ENCODE results near the gene DUOXA2.
"Not testable (repeated sequence)": the region's sequence is repeated elsewhere in the genome, so short reads cannot be mapped to it uniquely, and the experiment has no call there.

Gene DUOXA2

DNA sequence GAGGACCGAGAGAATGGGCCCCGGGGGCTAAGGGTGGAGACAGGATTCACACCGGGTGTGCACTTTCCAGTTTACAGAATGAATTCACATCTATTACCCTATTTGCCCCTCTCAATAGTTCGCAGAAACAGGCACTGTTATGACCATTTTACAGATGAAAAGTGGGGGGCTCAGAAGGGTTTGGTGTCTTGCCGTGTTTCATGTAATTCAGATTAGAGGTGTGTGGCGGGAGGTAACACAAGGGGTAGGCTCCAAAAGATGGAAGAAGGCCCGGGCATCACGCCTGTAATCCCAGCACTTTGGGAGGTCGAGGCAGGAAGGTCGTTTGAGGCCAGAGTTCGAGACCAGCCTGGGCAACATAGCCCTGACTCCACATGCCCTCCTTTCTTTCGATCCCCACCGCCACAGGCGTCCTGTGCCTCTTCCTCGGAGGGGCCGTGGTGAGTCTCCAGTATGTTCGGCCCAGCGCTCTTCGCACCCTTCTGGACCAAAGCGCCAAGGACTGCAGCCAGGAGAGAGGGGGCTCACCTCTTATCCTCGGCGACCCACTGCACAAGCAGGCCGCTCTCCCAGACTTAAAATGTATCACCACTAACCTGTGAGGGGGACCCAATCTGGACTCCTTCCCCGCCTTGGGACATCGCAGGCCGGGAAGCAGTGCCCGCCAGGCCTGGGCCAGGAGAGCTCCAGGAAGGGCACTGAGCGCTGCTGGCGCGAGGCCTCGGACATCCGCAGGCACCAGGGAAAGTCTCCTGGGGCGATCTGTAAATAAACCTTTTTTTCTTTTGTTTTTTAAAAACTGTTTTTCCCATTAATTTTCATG lies 3.4 kb downstream of the DUOXA2 start:
- no peak for DNase-seq (ENCODE audit: low read depth)

DNA sequence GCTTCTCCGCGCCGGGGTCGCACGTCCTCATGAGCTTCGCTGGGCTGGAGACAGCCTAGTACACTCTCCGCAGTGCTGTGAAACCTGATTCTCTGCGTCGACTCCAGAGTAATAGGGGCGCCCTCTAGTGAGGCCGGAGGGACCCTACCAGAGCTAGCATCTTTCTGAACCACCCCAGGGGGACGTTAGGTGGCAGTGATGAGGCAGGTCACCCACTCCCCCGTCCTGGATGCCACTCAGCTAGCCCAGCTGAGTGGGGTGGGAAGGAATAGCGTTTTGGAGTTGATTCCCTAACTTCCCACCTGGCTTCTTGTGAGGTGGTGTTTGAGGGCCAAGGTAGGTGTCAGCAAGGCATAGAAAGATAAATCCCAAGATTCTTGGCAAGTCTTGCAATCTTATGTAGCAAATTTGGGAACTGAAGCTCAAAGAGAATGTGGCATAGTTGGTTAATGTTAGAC lies 4.0 kb downstream of the DUOXA2 start:
- DNase-seq (ENCODE audit: low read depth), result peak; percentile 82

DNA sequence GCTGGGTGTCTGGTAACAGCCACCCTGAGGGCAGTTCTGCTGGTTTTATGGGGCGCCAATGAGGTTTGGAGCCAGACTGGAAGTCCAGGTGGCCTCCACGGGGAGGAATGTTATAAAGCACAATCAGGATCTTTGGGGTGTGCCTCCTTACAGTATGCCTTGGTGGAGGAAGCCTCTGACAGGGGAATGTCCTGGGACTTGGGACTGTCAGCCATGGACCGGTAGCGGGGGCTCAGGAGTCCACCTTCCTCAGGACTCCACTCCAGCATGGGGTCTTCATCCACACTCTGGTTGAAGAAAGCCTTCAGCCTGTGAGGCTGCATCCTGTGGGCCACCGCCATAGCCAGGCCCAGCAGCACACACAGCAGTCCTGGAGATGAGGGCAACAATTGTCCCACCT lies 4.9 kb downstream of the DUOXA2 start:
- no peak for DNase-seq (ENCODE audit: low read depth)

DNA sequence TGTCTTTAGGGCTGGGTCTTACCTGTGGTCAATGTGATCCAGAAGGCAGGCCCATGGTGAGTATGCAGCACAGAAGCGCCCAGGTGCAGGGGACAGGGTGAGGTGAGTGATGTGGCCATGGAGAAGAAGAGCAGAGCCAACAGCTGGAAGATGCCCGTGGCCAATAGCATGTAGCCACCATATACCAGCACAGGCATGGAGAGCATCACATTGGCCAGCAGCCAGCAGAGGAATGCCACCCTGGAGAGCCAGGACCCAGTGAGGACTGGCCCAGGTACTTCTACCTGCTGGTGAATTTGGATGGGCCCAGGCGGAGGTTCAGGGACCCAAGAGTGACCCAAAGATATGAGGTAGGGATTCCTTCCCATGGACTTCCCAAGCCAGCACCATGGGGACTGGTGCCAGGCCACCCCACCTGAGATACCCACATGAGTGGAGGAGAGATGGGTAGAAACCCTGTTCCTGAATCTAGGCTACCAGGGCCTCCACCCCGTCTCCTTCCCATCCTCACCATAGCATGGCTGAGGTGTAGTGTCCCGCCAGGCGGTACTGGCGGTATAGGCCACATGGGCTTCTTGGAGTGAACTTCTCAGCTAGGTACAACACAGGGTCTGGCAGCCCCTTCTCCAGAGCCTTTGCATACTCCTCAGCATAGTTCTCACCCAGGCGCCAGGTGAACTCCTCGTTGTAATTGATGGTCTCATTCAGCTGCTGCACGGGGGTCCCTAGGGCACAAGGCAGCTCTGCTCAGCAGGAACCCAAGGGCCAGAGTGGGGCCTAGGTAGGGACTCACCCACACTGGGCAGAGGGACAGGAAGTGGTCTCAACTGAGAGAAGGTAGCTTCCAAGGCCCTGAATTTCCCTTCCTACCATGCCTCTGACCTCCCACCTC lies 6.2 kb downstream of the DUOXA2 start:
- DNase-seq (ENCODE audit: low read depth), result no peak

DNA sequence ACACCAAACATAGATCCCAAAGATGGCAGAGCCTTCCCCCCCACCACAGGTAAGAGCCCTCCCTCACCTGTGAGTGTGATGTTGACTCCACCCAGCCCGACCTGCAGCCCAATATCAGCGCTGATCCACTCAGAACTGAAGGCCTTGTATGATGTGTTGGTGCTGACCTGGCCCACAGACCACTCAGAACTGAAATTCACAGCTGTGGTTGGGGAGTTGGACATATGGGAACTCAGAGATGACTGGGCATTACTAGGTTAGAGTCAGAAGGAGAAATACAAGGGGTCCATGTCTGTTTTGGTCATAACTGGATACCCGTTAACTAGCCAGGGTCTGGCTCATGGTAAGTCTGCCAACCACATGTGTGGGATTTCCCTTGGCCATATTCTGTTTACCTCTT lies 6.9 kb downstream of the DUOXA2 start:
- no peak for DNase-seq (ENCODE audit: low read depth)

DNA sequence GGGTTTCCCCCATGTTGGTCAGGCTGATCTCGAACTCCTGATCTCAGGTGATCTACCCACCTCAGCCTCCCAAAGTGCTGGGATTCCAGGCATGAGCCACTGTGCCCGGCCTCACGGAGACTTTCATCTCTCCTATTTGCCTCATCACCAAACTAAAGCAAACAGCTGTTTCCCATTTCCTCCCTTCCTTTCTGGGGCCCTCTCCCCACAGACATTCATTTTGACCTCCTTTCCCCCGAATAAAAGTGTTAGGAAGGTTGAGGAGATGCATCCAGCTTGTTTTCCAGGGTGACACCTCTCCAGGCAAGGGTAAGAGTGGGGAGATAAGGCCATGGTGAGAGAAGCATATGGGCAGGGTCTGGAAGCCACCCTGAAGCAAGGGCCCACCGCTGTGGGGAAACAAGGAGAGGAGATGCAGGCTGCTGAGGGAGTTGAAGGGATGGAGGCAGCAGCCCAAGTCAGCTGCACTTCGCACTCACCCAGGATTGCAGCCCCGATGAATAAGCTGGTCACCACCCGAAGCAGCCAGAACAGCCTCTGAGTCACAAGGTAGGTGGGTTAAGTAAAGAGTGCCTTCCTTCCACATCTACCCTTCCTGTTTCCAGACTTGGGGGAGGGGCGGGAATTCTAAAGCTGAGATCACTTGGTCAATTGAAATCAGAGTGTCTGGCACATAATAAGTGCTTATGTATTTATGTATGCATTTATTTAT lies 7.7 kb downstream of the DUOXA2 start:
- DNase-seq (ENCODE audit: low read depth), result no peak

DNA sequence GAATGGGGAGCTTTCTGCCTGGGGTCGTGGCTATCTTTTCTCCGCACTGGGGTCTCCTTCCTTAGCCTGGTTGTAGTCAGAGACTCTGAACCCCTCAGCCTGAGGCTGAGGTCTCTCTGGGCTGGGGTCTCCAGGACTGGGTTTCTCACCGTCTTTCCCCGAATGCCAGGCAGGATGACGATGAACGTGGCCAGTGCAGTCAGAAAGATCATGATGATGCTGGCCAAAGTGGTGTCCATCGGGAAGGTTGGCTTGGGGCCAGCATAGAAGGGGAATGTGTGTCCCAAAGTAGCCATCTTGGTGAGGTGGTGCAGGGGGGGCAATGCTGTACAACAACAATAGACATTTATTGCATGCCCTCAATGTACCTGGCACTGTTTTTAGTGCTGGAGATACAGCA lies 8.6 kb downstream of the DUOXA2 start:
- DNase-seq (ENCODE audit: low read depth), result no peak

DNA sequence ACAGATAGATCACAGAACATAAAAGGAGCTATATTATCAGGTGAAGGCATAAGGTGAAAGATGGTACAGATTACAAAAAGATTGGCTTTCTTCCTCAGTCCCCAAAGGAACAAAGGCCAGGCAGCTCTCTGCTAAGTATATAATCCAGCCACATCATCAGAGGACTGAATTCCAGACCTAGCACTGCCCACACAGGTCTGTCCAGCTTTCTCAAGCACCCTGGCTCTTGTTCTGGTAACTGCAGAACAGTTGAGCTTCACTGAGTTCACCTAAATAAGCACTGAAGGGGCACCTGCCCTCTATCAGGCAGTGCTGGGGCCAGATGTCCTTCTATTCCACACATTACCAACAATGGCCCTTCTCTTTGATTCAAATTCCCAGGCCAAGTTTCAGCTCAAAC lies 9.3 kb downstream of the DUOXA2 start:
- DNase-seq (ENCODE audit: low read depth), result no peak

DNA sequence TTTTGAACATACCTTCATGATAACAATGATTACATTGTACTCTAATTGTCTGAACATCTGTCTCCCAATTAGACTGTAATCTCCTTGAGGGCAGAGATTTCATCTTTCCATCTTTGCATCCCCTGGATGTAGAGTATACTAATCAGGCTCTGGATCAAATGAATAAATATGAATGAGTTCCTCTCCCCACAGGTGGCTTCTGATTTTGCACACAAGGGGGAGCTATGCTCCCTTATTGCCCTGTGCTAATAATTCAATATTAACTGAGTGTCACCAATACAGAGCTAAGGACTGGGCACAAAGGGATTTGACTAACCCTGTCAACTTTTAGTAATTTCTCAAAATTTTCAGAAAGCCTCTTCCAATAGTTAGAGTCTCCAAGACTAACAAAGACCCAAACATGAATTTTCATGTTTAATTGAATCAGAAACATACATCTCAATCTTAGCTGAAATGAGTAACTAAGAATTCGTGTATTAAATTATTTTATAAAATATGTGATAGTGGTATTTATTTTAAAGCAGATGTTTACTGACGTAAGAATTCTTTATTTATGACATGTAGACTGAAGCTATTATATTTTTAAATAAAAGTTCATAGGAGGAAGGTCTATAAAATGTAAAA lies 12.5 kb downstream of the DUOXA2 start:
- no peak for DNase-seq (ENCODE audit: low read depth)

DNA sequence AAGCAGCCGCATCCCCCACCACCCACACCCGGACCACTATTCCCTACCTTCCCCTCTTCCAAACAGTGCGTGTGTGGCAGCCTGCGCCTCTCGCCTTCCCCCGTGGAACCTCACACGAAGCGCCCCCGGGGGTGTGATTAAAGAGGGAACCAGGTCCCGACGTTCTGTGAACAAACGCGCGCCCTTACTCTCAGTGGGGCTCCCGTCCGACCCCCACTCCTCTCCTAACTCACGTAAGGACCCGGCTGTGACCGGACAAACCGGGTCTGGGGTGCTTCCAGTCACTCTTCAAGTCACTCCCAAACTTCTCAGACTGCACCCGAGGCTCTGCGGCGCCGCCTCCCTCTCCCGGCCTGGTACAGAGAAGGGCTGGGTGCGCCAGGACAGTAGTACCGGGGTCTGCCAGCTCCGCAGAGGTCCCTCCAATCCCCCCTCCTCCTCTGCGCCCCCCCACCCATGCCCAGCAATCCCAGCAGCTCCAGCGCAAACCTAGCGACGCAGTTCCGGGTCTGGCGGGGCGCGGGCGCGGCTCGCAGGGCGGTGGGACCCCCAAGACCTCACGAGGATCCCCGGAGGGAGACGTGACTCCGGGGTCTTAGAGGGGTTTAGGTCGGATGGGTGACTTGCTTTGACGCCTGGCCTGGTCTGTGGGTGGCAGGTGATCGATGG lies 15.0 kb downstream of the DUOXA2 start:
- DNase-seq (ENCODE audit: low read depth), result no peak

DNA sequence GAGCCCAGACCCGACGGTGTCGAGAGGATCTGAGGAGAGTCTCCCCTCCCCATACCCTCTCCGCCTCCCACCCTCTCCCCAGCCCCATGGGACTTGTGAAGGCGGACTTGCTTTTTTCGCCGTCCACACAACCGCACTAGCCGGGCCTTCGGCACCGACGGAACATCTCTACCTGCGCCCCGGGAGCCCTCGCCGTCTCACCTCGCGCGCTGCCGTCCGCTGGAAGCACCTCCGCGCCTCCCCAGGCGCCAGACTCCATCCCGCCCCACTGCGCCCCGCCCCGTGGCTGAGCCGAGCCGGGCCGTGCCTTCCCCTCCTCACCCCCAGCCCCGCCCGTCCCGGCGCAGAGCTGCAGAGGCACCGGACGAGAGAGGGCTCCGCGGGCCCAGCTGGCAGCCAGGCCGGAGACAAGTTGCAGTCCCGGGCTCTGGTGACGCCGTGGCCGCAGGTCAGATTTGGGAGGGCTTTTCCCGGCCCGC lies 15.6 kb downstream of the DUOXA2 start, which contains the start of the genes DUOX1 and DUOXA1:
TSS of gene DUOX1 (plus strand) at position 344 of the 479 bp plus-strand sequence. CDS start 1,973 bp downstream, outside the sequence.
TSS of gene DUOXA1 (minus strand) at position 229 of the 479 bp plus-strand sequence. CDS start 6,865 bp downstream, outside the sequence.
- DNase-seq (ENCODE audit: low read depth), result no peak

DNA sequence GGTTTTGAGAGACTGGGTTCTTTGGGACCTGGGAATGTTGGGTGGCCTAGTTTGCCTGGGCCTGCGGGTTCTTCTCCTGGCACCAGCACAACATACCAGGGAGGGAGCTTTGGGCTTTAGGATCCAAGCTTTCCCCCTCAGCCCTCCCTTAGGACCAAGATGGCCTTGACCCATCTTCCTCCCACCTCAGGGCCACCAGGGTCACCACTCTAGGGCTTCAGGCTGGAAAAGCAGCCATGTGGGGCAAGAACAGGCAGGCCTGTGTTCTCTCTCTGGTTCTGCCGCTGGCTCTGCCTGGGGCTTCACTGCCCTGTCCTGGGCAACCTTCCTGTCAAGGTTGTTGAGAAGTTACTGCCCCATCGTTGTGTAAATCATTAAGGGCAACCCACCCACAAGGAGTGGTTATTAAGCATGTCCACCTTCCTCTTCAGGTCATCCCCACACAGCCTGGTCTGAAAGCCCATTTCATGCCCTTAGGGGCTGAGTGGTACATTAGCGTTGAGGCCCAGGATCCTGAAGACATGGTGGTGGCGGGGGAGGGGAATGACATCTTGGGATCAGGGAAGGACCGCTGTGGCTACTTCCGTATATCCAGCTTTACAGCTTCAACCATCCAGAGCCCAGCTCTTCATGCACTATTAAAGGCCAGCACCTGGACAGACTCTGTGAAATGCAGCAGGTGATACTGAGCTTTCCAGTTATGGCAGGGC lies 16.3 kb downstream of the DUOXA2 start:
- no peak for DNase-seq (ENCODE audit: low read depth)

DNA sequence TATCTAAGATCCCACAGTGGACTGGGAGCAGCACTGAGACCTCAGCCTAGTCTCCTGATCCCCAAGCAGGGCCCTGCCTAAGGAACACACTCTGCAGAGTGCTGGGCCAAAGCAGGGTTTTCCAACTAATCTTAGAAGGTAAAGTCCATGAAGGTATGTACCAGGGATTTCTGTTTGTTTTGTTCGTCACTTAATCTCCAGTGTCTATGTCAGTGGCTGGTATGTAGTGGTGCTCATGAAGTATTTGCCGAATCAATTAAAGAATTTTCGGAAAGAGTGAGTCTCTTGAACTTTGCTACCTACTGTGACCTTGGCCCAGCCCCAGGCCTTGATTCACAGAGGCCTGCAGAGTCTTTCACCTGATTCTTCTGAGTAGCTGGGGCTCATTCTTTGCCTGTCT lies 17.4 kb downstream of the DUOXA2 start:
- no peak for DNase-seq (ENCODE audit: low read depth)

DNA sequence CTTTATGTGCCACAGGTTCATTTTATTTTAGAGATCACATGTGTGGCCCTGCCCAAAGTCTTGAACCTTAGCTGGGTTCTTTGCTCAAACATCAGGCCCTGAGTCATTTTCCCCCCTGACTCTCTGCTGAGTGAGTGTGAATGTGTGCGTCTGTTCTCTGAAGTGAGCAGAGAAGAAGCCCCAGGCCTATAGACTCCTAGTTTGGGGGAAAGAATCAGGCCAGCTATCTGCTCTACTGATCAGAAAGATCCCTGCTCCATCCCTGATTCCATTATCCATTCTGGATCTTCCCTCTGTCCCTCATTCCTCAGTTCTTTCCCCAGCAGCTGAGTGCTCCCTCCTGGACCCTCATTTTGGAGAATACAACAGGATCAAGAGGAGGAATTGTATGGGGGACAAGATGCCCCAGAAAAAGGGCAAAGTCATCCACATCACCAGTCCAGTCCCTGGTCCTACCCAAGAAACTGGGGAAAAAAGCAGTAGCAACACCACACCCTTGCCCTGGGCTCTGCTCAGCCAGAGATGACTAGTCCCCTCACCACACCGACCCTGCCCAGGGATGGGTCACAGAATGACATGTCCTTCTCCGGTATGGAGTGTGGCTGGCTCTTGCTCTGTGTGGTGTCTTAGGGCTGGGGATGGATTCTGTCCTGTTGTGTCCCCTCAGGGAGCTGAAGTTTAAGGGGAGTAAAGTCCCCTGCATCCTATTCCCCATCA lies 18.9 kb downstream of the DUOXA2 start:
- no peak for DNase-seq (ENCODE audit: low read depth)

DNA sequence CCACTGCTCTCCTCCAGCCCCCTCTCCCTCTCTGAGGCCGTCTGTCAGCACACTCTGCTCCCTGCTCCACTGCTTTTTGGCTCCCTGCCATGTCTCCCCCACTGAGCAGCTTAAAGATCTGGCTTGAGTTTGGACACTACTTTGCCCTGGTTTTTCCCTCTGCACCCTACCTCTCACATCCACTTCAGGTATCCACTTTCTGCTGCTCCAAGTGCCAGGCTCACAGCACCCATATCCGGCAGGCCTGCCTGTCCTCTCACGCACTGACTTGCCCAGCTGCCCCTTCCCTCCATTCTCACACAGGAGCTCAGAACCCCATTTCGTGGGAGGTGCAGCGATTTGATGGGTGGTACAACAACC lies 19.4 kb downstream of the DUOXA2 start:
- no peak for DNase-seq (ENCODE audit: low read depth)

DNA sequence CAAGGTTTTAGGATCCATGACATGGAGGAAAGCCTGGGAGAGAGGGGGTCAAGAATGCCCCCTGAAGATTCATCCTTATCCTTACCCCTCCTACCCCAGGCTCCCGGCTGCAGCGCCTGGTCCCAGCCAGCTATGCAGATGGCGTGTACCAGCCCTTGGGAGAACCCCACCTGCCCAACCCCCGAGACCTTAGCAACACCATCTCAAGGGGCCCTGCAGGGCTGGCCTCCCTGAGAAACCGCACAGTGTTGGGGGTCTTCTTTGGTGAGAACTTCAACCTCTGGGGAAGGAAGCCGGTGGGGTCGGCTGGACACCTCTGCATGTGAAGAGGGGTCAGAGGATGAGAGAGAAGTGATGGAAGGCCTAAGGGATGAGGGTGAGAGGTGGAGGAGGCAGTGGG lies 19.9 kb downstream of the DUOXA2 start:
- DNase-seq (ENCODE audit: low read depth), result no peak

DNA sequence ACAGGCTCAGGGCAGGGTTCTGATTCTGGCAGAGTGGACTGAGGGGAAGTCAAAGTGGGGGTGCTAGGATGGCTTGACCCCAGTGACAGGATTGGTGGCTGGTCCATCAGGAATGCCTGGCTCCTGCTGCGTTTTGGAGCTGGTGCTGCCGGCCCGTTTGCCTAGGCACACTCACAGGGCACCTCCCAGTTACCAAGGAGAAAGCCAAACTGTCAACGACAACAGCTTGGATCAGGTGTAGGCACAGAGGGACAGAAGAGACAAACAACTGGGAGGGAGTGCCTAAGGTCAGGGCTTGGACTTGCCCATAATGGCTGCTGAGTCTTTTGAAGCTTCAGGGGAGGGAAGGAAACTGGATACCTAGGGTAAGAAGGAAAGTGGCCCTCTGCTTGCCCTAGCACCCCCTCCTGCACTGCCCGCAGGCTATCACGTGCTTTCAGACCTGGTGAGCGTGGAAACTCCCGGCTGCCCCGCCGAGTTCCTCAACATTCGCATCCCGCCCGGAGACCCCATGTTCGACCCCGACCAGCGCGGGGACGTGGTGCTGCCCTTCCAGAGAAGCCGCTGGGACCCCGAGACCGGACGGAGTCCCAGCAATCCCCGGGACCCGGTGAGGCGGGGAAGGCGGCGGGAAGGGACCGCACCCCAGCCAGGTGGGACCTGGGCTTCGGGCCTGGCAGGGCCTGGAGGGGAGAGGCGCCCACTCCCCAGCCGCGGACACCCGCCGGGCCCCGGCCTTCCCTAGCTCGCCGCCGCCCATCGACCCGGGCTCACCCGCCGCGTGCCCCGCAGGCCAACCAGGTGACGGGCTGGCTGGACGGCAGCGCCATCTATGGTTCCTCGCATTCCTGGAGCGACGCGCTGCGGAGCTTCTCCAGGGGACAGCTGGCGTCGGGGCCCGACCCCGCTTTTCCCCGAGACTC lies 20.8 kb downstream of the DUOXA2 start:
- no peak for DNase-seq (ENCODE audit: low read depth)

DNA sequence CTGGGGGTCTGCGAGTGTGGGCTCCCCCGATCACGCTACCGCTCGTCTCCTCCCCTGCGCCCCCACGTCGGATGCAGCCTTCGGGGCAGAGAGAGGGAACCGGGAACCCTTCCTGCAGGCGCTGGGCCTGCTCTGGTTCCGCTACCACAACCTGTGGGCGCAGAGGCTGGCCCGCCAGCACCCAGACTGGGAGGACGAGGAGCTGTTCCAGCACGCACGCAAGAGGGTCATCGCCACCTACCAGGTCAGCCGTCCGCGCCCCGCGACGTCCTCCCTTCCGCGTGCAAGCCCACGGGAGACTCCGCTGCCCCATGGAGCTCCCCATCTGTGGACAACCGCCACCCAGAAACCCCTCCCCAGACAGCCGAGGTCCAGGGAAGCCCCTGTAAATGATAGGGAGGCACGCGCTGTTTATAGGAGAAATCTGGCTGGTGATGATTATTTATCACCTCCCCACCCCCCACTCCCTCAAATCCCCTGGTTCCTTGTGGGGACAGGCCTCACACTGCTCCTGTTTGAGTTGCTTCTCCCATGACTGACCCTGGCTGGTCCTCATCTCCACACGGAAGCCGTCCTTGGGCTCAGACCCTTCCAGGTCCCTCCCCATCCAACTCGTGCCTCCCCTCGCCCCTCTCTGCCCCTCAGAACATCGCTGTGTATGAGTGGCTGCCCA lies 21.7 kb downstream of the DUOXA2 start:
- DNase-seq (ENCODE audit: low read depth), result not testable (repeated sequence)
